HG03097 (cell line): ENCODE measurements around the gene KCNH6.
A peak's percentile ranks its signal among the peaks of the same experiment; 100 is the strongest.

Source experiments
- ATAC-seq: cut with Tn5 transposase; IDR thresholded peaks from one replicate; pipeline ENCODE4 v1.9.1; 2021; ENCODE audit not compliant: unreplicated experiment, low FRiP score

KCNH6 gene

DNA sequence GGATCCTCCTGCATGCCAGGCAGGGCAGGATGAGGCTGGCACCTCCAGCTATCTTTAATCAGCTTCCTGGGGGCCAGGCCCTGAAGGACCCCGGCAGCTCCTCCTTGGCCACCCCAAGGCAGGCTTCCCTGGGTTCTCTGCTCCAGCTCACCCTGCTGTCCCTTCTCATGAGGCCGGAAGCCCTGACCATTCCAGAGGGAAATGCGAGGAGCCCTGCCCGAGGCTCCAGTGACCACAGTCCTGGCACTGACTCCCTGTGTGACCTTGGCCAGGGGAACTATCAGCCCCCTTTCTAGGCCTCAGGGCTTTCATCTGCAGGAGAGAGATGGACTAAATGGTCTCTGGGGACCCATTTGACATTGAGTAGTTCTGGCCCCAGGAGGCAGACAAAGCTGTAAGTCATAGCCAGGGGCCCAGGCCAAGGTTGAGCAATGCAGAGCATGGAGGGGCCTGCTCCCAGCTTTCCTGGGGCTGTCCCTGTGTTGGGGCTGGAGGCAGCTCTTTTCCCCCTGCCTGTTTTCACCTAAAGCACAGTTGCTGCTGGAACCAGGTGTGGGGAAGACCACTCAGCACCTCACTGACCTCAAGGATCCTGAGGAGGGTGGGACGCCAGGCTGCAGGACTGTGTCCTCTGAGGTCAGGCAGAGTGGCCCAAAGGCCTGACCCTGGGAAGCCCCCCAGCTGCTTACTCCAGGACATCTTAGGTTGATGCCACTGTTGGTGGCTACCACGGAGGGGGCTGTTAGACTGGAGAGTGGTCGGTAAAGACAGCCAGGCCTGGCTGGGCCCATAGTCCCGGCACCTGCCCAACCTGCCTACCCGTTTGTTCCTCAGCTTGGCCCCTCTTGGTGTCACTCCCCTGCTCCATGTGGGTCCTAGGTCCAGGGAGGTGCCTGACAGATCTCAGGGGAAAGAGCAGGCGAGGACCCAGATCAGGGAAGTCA lies 8.1 kb downstream of the KCNH6 start:
- no peak for ATAC-seq

DNA sequence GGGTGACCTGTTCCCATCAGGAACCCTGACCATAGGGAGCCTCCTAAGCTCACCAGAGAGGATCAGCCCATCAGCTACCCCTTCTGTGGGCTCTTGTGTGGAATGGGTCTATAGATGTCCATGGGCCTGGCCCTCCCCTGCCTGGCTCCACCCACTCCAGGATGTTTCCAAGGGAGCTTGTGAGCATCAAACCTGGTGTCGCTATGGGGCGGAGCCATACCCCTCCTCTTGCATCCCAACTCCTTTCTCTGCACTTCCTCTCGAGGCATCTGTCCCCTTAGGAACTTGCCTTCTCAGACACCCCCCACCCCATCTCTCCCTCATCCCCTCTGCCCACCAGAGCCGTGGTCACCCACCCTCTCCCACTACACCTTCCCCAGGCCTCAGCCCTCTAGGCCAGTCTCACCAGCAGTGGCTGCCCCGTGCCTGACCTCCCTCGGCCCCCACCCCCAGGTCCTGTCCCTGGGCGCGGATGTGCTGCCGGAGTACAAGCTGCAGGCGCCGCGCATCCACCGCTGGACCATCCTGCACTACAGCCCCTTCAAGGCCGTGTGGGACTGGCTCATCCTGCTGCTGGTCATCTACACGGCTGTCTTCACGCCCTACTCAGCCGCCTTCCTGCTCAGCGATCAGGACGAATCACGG lies 10.4 kb downstream of the KCNH6 start:
- ATAC-seq, result no peak

DNA sequence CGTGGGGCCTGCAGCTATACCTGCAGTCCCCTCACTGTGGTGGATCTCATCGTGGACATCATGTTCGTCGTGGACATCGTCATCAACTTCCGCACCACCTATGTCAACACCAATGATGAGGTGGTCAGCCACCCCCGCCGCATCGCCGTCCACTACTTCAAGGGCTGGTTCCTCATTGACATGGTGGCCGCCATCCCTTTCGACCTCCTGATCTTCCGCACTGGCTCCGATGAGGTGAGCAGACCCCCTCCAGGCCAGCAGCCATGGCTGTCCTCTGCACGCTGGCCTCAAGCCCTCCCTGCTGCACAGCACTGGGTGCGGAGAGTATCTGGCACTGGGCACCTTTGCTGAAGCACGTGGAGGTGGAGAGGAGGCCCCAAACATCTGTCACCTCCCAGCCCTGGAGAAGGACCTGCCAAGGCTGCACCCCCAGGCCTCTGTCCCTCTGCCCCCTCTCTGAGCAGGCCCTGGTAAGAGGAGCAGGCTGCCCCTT lies 11.0 kb downstream of the KCNH6 start:
- no peak for ATAC-seq

DNA sequence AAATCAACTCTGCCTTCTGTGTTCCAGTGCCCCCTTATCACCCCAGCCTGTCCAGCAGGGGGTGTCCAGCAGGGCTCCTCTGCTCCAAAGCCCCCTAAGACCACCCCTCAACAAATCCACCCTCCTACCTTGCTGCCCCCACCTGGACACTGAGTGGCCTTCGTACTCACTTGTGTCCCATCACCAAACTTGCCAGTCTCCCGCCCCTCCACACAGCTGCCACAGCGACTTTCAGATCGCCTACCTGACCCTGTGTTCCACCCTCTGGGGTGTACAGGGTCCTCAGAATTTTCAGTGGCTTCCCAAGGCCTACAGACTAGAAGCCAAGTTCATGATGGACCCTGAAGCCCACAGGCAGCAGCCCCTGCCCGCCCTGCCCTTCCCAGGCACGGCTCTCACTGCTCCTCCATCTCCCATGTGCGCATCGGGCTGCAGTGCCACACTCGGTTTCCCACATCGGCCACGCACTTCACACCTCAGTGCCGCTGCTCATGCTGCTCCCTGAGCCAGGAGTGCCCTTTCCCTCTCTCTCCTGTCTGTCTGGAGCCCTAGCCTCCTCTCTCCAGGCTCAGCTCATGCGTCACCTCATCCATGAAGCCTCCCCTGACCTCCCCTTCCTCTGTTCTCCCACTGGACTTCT lies 11.8 kb downstream of the KCNH6 start:
- ATAC-seq, result no peak

DNA sequence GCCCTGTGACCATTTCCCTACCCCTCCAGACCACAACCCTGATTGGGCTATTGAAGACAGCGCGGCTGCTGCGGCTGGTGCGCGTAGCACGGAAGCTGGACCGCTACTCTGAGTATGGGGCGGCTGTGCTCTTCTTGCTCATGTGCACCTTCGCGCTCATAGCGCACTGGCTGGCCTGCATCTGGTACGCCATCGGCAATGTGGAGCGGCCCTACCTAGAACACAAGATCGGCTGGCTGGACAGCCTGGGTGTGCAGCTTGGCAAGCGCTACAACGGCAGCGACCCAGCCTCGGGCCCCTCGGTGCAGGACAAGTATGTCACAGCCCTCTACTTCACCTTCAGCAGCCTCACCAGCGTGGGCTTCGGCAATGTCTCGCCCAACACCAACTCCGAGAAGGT lies 12.5 kb downstream of the KCNH6 start:
- no peak for ATAC-seq

DNA sequence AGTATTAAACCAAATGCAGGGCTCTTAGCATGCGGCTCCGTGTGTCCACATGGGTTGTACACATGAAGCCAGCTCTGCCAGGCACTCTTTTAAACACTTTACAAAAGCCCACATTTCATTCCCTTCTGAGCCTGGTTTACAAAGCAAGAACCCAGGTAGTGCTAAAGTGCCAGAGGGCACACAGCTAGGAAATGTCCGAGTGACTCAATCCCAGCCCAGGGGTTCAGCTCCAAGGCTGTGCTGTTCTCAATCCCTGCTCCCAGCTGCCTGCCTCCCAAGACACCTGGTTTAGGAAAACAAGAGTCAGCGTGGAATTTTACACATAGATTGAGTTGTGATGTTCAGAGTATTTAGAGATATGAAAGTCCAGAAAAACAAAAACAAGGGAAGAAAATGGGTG lies 13.8 kb downstream of the KCNH6 start:
- ATAC-seq, result no peak

DNA sequence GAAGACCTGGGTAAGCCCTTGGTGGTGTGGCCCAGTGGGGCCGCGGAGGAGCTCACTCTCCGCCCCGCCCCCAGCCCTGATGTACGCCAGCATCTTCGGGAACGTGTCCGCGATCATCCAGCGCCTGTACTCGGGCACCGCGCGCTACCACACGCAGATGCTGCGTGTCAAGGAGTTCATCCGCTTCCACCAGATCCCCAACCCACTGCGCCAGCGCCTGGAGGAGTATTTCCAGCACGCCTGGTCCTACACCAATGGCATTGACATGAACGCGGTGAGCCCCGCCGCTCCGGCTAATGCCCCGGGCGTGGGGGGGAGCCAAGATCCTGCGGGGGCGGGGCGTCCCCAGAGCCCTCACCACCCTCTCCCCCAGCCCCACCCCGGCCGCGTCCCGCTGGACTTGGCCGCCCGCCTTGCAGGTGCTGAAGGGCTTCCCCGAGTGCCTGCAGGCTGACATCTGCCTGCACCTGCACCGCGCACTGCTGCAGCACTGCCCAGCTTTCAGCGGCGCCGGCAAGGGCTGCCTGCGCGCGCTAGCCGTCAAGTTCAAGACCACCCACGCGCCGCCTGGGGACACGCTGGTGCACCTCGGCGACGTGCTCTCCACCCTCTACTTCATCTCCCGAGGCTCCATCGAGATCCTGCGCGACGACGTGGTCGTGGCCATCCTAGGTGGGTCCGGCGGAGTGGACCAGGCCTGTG lies 15.0 kb downstream of the KCNH6 start:
- no peak for ATAC-seq

DNA sequence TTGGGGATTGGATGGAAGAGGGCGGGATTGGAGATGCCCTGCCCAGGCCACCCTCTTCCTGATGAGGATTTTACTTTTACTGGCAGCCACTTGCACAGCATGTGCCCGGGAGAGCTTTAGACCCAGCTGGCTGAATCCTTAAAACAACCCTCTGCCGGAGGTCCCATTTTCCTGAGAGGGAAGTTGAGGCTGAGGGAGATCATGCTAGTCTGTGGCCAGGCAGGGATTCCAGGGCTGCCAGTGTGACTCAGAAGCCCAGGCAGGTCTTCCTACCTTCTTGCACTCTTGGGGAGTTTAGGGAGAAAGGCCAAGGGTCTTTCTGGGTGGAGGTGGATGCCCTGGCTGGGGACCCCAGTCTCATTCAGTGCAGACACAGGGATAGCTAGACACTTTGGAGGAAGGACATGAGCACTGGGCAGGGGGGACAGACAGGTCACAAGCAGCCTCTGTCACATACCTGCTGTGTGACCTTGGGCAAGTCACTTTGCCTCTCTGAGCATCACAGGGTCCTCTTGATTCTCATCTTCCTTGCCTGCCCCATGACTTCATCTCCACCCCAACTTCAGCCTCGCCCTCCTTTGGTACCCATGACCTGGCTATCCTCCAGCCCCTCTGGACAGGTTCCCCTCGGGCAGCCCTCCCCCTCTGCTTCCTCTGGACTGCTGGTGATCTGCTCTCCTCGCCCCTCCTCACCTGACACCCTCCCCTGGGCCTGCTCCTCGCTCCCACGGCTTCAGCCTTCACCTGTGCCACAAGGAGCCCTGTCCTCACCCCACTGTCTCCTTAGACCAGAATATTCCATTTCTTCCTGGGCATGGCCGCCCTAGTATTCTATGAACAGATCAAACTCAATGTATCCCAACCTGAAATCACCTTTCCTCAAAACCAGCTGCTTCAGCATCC lies 15.8 kb downstream of the KCNH6 start:
- no peak for ATAC-seq

DNA sequence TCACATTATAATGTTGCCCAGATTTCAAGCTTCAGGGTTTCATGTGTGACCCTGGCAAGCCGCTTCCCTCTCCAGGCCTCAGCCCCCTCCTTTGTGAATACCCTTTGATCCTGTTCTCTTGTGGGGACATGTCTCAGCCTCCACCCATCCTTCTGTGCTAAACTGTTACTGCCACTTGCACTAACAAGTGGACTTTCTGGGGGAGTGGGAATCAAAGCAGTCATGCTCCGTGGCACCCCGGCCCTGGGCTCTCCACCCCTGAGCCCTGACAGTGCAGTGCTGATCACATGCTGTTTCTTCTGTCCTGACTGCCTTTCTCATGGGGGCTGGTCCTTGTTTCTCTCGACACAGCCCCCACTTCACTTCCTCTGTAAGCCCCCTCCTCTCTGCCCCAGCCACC lies 17.4 kb downstream of the KCNH6 start:
- ATAC-seq, result no peak

DNA sequence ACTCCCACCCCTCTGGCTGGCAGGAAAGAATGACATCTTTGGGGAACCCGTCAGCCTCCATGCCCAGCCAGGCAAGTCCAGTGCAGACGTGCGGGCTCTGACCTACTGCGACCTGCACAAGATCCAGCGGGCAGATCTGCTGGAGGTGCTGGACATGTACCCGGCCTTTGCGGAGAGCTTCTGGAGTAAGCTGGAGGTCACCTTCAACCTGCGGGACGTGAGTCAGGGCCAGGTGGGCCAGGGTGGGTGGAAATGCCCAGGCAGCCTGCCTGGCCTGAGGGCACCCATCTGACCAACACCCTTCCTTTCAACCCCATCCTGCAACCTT lies 19.0 kb downstream of the KCNH6 start:
- ATAC-seq, result no peak

DNA sequence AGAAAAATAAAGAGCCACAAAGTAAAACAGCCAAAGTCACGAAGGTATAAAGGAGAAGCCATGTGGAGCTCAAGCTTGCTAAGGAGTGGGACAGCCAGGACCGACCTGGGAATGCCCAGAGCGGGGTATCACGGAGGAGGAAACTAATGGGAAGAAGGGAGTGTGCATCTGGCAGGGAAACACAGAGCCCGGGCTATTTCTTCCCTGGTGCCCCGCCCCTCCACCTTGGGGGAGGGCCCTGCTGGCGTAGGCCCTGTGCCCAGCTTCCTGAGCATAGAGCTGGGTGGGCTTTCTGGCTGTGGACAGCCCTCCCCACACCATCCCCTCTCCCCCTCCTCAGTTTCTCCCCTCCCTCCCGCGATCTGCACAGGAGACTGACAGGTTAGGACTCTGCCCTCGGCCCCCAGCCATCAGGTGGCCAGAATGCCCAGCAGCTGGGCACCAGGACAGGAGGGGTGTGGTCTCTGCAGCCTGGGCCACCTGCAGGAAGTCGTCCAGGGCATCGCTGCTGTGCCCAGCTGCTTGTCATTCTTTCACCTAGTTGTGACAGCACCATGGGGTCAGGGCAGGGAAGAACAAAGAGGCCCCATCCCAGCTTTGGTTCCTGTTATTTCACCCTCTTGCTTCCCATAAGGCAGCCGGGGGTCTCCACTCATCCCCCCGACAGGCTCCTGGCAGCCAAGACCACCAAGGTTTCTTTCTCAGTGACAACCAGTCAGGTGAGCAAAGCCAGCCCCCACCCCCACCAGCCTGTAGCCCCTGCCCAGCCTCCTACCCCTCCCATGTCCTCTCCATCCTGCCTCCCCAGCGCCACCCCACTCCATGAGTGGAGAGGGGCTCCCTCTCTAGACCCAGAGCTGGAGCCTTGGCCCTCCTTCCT lies 20.0 kb downstream of the KCNH6 start:
- ATAC-seq, result no peak

DNA sequence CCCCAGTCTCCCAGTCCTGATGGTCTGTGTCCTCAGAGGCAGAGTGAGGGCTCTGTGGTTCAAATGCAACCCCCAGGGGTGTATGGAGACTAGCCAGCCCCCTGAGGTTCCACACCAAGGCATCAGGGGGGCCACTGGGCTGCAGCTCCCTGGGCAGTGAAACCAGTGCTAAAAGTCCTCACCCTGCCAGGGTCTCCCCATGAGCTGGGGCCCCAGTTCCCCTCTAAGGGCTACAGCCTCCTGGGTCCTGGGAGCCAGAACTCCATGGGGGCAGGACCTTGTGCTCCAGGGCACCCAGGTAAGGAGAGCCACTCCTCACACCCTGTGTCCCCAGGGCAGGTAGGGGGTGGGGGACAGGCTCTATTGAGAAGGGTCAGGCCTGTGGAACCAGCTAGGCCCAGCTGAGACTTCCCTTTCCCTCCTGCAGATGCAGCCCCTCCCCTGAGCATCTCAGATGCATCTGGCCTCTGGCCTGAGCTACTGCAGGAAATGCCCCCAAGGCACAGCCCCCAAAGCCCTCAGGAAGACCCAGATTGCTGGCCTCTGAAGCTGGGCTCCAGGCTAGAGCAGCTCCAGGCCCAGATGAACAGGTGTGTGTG lies 20.8 kb downstream of the KCNH6 start:
- ATAC-seq, result no peak

DNA sequence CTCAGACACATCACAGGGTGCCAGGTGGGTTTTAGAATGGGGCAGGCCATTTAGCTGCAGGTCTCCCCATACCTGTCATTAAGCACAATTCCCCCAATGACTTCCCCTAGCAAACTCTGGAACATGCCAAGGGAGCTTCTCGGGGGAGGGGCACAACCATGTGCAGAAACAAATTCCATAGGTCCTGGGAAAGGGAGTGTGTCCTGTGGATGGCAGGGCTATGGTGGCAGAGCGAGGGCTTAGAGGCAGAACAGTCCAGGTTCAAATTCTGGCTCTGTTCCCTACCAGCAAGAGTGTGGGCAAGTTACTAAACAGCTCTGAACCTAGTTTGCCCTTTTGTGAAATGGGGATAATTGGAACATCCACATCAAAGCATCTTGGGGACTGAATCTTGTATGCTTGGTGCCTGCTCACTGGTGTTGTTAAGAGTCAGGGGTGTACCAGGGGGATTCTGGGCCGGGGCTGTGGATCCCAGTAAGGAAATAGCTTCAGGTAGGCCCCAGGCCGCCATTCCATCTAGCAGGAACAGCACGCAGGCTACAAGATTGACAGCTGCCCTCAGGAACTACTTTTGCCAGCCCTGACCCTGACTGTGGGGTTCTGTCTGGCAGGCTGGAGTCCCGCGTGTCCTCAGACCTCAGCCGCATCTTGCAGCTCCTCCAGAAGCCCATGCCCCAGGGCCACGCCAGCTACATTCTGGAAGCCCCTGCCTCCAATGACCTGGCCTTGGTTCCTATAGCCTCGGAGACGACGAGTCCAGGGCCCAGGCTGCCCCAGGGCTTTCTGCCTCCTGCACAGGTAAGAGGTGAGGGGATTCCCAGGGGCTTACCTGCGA lies 21.5 kb downstream of the KCNH6 start:
- ATAC-seq, result no peak

DNA sequence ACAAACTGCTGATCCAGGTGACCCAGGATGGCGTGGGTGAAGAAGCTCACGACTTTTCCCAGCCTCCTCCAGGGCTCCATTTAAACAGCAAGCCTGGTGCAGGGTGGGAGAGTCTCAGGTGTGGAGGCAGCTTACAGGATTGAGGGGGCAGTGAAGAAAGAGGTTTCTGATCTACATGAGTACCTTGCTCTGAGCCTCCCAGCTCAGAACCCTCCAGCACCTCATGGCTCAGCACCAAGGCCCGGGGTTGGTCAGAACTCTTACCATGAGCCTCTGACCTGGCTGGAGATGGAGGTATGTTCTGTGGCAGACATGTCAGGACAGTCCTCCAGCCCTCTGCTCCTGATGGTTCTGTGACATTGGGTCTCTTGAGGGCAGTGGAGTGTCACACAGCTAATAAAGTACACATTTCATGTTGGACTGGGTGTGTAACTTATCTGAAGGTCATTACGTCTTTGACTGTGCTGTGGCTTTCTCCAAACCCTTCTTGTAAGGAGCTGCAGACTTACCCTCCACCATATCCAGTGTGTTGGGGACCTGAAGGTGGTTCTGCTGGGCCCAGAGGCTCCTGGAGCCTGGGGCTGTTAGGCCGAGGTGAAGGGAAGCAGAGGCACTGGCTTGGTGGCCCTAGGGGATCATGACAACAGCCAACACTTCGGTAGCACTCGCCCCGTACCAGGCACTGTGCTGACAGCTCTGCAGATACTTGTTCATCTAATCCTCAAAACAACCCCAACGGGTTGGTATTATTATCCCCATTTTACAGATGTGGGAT lies 23.3 kb downstream of the KCNH6 start:
- ATAC-seq, result no peak

DNA sequence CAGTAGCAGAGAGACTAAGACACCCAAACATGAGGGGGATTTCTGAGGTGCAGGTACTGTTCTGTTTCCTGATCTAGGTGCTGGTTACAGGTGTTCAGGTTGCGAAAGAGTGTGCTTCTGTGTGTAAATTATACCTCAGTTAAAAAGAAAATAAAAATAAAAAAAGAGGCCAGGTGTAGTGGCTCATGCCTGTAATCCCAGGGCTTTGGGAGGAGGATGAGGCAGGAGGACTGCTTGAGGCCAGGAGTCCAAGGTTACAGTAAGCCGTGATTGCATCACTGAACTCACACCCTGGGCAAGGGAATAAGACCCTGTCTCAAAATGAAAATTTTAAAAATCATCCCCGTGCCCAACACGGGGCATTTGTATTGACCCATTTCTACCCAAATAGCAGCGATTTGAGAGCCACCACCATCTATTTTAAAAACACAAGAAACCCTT lies 23.9 kb downstream of the KCNH6 start:
- no peak for ATAC-seq

DNA sequence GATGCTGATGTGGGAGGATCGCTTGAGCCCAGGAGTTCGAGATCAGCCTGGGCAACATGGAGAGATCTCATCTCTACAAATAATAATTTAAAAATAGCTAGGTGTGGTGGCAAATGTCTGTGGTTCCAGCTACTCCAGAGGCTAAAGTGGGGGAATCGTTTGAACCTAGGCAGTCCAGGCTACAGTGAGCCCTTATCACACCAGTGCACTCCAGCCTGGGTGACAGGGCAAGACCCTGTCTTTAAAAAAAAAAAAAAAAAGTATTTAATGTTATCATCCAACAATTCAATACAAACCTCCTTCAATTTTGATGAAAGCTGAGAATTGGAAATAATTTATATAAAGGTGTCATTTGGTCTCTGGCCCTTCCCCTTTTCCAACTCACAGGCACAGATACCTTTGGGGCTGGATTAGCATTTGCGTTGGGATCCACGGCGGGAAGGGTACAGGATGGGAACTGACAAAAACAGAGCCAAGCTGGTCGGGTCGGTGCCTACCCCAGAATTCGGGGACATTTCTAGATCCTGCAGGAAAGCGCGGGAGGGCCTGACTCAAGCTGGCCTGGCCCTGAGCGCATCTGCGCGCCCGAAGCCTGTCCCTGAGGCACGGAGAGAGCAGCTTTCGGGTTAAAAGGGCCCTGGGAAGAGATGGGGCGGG lies 26.3 kb downstream of the KCNH6 start:
- ATAC-seq, result peak; percentile 7
